HG03565 (cell line): Measurements from ENCODE around the gene SPATA9.
"Not testable (repeated sequence)": the region's sequence is repeated elsewhere in the genome, so short reads cannot be mapped to it uniquely, and the experiment has no call there.

ENCODE experiments used
- ATAC-seq: cut with Tn5 transposase; IDR thresholded peaks from one replicate; pipeline ENCODE4 v1.9.1; 2021; ENCODE audit warnings: mild to moderate bottlenecking, moderate library complexity; ENCODE audit not compliant: unreplicated experiment

Gene SPATA9

GRCh38 chr5:95647886-95648860, 34.6 kb downstream of the SPATA9 start:
- ATAC-seq, result no peak

DNA sequence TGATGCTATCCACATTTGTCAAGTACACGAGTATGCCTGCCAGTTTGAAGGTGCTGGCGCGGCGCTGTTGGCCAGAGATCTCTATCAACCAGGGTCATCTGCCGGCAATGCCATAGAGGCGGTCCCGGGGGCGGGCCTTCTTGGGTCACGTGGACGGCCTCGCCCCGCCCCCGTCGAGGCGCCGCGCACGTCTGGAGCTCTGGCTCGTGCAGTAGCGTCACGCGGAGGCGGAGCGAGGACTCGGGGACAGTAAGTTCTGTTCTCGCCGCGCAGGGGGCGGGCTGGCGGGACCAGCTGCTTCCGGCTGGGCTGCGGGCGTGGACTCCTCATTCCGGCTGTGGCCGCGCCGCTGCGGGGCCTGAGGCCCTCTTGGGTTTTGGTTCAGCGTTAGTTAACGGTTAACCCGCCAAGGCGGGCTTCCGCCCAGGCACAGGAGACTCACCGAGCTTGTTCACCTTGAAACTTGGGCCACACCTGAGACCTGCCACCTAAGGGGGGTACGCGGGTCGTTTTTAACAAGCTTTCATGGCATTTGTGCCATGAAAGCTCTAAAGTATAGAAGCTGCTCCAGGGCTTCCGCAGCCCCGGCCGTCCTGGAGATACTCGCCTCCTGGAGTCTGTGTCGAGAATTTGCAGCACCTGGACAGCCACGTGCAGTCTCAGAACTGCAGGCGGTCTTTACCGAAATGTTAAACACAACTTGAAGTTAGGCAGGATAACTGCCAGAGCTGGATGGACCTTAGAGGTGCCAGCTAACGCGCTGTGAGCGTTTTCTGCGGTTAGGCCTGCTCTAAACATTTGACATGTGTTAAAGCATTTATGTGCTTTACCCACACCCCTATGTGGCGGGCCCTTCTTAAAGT, 36.0 kb downstream of the SPATA9 start, which contains the start of gene RFESD:
Gene RFESD (plus strand): TSS at position 209 of the 863 bp plus-strand sequence. CDS start 5,495 bp downstream, outside the sequence.
- ATAC-seq, result peak; percentile 94

DNA sequence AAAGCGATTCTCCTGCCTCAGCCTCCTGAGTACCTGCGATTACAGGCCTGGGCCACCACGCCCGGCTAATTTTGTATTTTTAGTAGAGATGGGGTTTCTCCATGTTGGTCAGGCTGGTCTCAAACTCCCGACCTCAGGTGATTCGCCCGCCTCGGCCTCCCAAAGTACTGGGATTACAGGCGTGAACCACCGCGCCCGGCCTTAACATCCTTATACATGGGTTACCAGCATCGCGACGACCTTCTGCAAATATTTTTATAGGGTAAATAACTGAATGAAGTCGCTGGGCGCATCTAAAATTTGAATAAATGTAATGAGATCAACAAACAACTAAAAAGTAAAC, 36.6 kb downstream of the SPATA9 start:
- not testable (repeated sequence) for ATAC-seq

- ATAC-seq, result peak; percentile 30
Measured at GRCh38 chr5:95644351-95645042, 38.3 kb downstream of the SPATA9 start.

DNA sequence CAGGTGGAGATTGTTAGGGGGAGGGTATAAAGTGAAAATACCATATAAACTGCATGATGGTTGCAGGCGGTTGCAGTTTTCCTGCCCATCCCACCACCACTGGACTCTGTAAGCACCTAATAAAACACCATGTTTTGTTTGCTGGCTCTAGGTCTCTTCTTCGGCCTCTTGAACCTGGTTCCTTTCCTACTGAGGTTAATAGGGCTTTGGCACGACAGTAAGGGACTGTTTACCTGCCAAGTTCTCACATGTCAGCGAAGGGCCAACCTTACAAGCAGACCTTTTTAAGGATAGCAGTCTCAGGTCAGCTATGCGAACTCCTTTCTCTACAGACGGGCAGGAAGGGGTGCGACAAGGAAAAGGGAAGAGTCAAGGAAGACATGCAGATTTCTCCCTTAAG, 39.6 kb downstream of the SPATA9 start:
- ATAC-seq, result no peak

- ATAC-seq, result no peak
Measured at GRCh38 chr5:95641741-95642220, 41.0 kb downstream of the SPATA9 start.

GRCh38 chr5:95638632-95639031, 44.2 kb downstream of the SPATA9 start:
- ATAC-seq, result no peak

GRCh38 chr5:95634081-95634480, 48.7 kb downstream of the SPATA9 start:
- ATAC-seq, result no peak

- ATAC-seq, result no peak
Measured at GRCh38 chr5:95633671-95634070, 49.1 kb downstream of the SPATA9 start.

- not testable (repeated sequence) for ATAC-seq
Measured at GRCh38 chr5:95632942-95633341, 49.8 kb downstream of the SPATA9 start.

DNA sequence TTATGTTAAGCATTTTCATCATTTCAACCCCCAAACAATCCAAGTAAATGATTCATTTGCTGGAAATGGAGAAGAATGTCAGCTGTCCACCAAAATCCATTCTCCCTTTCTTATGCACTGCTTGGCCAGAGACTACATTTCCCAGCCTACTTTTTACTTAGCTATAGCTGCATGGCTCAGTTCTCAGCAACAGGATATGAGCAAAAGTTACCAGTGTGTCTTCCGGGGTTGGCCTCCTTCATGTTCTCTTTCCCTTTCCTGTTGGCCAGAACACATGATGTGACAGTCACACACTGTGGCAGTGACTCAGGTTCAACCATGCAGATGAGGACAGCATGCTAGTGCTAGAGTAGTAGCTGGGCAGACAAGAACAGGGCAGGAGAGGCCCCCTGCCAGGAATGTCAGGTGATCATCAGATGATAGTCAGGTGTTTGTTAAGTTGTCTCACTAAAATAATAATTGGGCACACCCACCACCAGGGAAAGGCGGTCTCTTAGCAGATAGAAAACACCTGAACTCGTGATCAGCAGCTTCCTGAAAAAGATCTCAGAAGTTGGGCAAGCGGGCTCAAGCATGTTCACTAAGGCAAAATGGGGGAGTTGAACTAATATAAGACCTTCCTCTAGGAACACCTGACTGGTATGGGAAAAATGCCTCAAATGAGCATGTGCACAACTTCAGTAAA, 50.7 kb downstream of the SPATA9 start:
- ATAC-seq, result peak; percentile 91

- ATAC-seq, result peak; percentile 6
Measured at GRCh38 chr5:95631255-95631958, 51.4 kb downstream of the SPATA9 start.

DNA sequence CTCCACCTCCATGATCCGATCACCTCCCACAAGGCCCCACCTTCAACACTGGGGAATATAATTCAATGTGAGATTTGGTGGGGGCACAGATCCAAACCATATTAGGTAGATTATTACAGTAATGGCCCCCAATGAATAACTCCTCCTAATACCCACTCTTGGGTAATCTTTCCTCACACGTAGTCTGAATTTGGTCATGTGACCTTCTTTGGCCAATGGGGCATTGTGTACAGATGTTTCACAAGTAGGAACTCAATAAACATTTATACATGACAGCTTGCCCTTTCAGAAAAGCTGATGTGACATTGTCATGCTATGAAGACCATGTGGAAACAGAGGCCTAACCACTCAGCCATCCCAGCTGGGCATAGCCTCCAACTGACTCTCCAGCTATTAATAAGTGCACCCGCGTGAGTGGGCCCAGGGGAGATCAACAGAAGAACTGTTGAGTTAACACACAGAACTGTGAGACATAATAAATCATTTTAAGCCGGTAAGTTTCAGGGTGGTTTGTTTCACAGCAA, 52.3 kb downstream of the SPATA9 start:
- no peak for ATAC-seq

DNA sequence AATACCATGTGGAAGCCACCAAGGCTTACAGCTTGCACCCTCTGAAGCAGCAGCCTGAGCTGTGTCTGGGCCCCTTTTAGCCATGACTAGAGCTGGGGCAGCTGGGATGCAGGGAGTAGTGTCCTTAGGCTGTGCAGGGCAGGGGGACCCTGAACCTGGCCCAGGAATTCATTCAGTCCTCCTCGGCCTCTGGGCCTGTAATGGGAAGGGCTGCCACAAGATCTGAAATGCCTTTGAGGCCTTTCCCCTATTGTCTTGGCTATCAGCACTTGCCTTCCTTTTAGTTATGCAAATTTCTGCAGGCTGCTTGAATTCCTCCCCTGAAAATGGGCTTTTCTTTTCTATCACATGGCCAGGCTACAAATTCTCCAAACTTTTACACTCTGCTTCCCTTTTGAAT, 53.9 kb downstream of the SPATA9 start:
- no peak for ATAC-seq

GRCh38 chr5:95627971-95628810, 54.6 kb downstream of the SPATA9 start:
- no peak for ATAC-seq

- ATAC-seq, result no peak
Measured at GRCh38 chr5:95626701-95627100, 56.1 kb downstream of the SPATA9 start.

- no peak for ATAC-seq
Measured at GRCh38 chr5:95624368-95624767, 58.4 kb downstream of the SPATA9 start.

DNA sequence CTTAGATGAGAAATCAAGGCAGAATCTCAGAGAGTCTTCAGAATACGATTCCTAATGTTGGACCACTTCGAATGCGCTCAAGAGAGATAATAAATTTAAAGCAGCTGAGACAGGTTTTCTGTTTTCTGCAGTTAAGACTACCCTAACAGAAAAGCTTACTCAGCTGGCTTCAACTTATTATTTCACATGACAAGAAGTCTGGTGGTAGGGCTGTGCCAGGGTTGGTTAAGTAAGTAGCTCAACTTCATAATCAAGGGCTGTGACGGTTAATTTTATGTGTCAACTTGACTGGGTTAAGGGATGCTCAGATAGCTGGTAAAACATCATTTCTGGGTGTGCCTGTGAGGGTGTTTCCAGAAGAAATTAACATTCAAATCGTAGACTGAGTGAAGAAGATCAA, 59.1 kb downstream of the SPATA9 start:
- no peak for ATAC-seq
